ENCODE data around the gene SASH1.

- TF ChIP-seq, protein P1, sequence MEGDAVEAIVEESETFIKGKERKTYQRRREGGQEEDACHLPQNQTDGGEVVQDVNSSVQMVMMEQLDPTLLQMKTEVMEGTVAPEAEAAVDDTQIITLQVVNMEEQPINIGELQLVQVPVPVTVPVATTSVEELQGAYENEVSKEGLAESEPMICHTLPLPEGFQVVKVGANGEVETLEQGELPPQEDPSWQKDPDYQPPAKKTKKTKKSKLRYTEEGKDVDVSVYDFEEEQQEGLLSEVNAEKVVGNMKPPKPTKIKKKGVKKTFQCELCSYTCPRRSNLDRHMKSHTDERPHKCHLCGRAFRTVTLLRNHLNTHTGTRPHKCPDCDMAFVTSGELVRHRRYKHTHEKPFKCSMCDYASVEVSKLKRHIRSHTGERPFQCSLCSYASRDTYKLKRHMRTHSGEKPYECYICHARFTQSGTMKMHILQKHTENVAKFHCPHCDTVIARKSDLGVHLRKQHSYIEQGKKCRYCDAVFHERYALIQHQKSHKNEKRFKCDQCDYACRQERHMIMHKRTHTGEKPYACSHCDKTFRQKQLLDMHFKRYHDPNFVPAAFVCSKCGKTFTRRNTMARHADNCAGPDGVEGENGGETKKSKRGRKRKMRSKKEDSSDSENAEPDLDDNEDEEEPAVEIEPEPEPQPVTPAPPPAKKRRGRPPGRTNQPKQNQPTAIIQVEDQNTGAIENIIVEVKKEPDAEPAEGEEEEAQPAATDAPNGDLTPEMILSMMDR (IDR thresholded peaks at IDR 0.05), result no peak
- no peak for TF ChIP-seq POLR2A (IDR thresholded peaks at IDR 0.05)
These were observed 173.6 kb downstream of the SASH1 start for GRCh38 chr6:148516217-148516616.

Data from body of pancreas (tissue), 4 donors.